RKO (cell line): ENCODE results near the gene COPS8.

Experiments
- DNase-seq: peaks from one replicate; pipeline ENCODE4 v3.0.0-alpha.2; 2016; ENCODE audit warnings: low spot score

The COPS8 gene

GRCh38 chr2:237065071-237065377 is 20.7 kb upstream of the COPS8 start:
- DNase-seq: no peak

DNA sequence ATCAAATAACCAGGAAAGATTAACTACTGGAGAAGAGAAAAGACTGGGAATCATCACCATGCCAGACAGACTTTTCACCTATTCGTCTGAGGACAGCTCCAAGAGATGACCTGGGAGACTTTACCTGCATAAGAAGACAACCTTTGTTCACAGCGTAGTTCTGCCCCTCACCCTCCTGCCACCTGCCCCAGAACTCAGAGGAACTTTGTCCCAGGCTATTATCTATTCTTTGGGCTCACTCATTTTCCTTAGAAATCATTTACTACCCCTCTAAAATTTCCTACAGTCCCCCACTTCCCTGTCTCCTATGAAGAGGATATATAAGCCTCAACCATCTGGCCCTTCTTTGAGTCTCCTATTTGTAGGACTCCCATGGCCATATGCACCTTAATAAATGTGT is 19.3 kb upstream of the COPS8 start:
- no peak for DNase-seq

GRCh38 chr2:237068005-237068576 is 17.6 kb upstream of the COPS8 start:
- no peak for DNase-seq

DNA sequence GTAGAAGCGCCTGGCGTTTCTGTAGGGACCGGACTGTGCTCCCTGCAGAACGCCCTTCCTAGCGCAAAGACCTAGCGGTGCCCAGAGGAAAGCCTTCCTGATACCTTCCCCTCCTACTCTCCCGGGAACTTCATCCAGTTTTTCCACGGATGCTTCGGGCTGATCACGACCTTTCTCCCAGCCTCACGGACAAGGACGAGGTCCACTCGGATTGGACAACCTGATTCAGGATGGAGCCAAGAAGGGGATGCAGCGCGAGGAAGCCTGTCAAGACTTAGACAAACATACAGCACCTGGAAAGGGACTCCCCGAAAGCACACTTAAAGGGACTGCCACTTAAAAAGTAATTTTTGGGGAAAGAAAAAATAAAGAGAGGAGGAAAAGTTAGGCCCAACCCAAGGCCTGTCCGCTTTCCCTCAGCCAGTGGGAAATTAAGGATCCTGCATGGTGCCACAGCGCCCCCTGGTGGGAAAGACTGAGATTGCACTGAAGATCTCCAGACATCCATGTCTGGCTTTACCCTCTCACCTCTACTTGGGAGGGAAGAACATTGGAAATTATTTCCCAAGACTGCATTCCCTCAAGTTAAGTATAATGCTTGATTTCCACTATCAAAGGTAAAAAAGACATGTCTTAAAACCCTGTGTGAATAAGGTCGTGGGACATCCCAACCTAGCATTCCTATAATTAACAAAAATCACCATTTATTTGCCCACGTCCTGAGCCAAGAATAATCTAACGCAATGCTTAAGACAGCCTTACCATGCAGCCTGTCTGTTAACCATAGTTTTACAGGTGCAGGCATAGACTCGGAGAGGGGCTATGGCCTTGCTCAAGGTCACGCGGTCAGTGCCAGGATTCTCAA is 13.4 kb upstream of the COPS8 start:
- peak; percentile 39 for DNase-seq

- DNase-seq: no peak
These were observed 12.1 kb upstream of the COPS8 start for GRCh38 chr2:237073552-237073951.

DNA sequence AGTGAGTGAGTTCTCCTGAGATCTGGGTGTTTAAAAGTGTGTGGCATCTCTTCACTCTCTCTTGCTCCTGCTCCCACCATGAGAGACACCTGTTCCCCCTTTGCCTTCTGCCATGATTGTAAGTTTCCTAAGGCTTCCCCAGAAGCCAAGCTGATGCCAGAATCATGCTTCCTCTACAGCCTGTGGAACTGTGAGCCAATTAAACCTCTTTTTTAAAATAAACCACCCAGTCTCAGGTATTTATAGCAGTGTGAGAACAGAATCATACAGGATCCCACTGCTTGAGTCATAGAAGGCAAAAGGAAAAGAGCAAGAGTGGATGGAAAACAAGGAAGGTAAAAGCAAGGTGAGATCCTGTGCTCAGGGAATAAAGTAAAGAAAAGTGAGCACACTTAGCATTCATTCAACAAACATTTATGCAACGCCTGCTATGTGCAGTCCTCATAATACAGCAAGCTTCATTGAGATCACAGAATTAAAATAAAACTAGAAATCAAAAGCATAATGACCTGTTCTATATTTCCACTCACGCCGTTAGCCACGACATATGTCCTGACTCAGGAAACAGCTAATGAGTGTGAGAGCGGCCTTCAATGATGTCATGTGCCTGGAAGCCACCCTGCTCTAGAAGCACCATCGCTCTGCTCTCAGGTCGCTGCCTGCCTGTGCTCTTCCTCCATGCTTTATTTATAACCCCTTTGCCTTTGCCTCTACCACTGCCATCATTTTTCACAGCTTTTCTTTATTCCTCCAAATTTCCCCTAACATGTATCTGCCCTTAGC is 11.3 kb upstream of the COPS8 start:
- DNase-seq: no peak

GRCh38 chr2:237075749-237076599 is 9.7 kb upstream of the COPS8 start:
- DNase-seq: no peak

GRCh38 chr2:237081596-237081995 is 4.1 kb upstream of the COPS8 start:
- DNase-seq: no peak

- no peak for DNase-seq
These were observed 2.7 kb upstream of the COPS8 start for GRCh38 chr2:237083026-237083425.

DNA sequence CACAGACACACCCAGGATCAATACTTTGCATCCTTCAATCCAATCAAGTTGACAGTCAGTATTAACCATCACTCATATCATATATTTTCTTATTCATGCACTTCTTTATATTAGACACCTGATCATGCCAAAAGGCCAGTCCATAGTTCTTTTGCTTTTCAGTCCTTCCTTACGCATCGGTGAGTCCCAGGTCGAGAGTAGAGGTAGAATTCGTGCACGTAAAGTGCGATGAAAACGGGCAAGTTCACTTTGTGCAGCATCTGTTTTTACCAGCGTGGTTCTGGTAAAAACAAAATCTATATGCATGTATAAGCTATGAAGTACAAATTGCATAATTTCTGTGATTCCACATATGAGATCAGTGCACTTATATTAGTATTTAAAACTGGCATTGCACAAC is 1.2 kb upstream of the COPS8 start:
- no peak for DNase-seq

GRCh38 chr2:237090906-237091305 is 5.2 kb downstream of the COPS8 start:
- DNase-seq: no peak

DNA sequence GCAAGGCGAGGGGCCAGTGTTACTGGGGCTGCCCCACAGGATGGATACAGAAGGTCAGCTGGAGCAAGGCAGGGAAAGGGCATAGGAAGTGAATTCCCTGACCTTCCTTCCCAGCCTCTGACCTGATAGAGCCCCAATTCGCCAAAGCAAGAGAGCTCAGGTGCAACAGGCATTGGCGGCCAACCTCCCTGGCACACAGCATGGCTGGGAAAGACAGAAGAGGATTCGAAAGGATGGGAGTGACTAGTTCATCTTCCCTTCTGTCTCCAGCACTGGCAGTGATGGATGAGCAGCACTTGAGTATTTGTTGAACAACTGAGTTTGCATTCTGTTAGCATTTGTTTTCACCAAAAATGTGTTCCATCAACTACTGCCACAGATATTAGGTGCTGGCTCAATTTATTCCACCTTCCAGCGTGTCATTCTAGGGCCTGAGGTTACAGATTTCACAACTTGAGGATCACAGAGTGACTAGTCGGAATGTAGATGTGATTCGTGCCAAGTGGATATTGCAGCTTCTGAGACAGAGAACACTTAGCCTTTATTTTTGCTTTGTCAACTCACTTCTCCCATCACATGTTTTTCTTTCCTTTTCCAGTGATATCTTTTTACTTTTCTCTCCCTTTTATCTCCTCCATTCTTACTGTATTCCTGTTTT is 6.2 kb downstream of the COPS8 start:
- DNase-seq: no peak

- DNase-seq: no peak
These were observed 6.8 kb downstream of the COPS8 start for GRCh38 chr2:237092506-237092905.

GRCh38 chr2:237092920-237093781 is 7.5 kb downstream of the COPS8 start:
- peak; percentile 40 for DNase-seq

DNA sequence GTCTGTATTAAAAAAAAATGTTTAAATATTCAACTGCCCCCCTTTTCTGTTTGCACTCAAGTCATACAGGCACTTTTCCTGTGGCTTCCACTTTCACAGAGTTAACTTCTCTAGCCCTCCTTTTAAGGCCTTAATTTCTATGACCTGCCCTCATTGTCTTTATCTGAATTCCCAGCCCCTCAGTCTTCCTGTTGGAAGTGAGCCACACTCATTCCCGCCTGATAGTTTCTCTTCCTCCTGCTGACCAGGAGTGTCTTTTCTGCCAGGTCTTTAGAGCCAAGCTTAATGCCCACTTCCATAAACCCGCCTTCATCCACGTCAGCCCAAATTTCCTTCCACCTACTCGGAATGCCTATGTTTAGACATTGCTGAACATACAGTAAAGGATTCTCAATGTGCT is 10.5 kb downstream of the COPS8 start:
- no peak for DNase-seq

DNA sequence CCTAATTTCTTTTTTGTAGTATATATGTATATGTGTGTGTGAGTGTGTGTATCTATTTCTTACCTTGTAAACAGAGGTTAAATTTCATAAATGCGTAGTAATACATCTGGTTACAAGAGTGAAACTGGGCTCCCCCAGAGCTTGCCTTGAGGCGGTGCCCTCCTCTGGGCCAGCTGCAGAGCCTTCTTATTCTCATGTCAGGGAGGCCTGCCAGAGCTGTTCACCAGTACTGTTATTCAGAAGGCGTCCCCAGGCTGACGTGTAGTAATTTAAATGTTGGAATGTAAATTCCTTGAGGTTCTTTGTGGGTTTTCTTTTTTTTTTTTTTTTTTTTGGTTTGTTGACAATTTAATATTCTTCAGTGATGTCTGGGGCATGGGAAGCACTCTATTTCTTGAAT is 11.2 kb downstream of the COPS8 start:
- no peak for DNase-seq

DNA sequence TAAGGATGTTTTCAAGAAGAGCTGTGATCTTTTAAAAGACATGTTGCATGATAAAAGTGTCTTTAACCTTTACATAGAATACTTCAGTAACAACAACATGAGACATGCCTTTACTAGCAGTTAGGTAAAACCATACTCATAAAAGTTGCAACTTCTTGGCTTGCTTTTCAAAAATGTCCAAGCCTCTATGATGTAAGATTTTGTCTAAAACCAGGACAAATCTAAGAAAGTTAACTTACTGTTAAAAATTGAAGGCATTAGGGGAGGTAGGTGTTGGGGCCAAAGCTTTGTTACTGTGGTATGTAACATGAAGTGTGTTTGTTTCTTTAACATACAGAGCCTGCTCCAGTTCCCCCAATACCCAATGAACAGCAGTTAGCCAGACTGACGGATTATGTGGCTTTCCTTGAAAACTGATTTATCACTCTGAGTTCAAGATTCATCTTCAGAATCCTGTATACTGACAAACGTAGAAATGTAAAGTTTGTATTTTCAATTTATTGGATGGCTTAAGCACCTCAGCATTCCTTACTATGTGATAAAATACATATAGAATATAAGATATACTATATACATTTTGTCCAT is 11.7 kb downstream of the COPS8 start:
- DNase-seq: no peak

GRCh38 chr2:237097911-237098702 is 12.4 kb downstream of the COPS8 start:
- peak; percentile 72 for DNase-seq

DNA sequence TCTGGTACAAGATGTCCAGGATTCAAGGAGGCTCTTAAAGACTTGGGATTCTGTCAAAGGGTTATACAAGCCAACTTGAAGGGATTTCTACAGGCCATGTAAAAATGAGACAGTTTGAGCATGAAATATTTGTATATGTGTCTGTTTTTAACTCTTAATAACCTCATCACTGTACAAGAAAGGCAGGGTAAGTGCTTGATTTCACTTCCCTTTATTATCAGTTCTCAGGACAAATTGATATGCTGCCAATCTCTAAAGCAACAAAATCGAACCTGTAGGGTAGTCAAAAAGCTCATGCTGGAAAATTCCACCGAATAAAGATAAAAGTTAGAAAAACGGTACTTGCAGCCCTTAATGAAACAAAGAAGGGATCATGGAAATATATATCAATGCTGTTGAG is 14.1 kb downstream of the COPS8 start:
- DNase-seq: no peak
